Mucosa of stomach (tissue), 1 donor: ENCODE results near the gene QPRT.
A peak's percentile ranks its signal among the peaks of the same experiment; 100 is the strongest.
"Not testable (repeated sequence)": the region's sequence is repeated elsewhere in the genome, so short reads cannot be mapped to it uniquely, and the experiment has no call there.

ENCODE experiments used
- H3K27me3 ChIP-seq: one replicate; pipeline ENCODE4 v1.7.0; 2013; ENCODE audit warnings: mild to moderate bottlenecking, low read length; ENCODE audit not compliant: control insufficient read depth, insufficient read depth
- H3K36me3 ChIP-seq: one replicate; pipeline ENCODE4 v1.7.0; 2013; ENCODE audit warnings: low read length; ENCODE audit not compliant: control insufficient read depth, insufficient read depth
- H3K4me1 ChIP-seq: one replicate; pipeline ENCODE4 v1.7.0; 2013; ENCODE audit warnings: mild to moderate bottlenecking, low read length; ENCODE audit not compliant: control insufficient read depth, insufficient read depth
- H3K4me3 ChIP-seq: one replicate; pipeline ENCODE4 v1.7.0; 2013; ENCODE audit warnings: low read length
- H3K9ac ChIP-seq: one replicate; pipeline ENCODE4 v1.7.0; 2013; ENCODE audit warnings: mild to moderate bottlenecking, low read length, moderate library complexity
- H3K9me3 ChIP-seq: one replicate; pipeline ENCODE4 v1.7.0; 2013; ENCODE audit warnings: mild to moderate bottlenecking, low read length, moderate library complexity; ENCODE audit not compliant: control insufficient read depth
- donor health status: Pancreatic carcinoma.

QPRT gene

GRCh38 chr16:29736112-29736511, 57.1 kb downstream of the QPRT start:
- Histone ChIP-seq H3K27me3 (no peaks in the 10 kb centered on the region), H3K36me3 (no peaks in the 10 kb centered on the region), H3K4me1 (no peaks in the 10 kb centered on the region), H3K9ac (no peak overlapping the region), H3K9me3 (no peaks in the 10 kb centered on the region), H3K4me3 (no peak overlapping the region)

- Histone ChIP-seq H3K9me3 (no peaks in the 10 kb centered on the region), H3K9ac (no peak overlapping the region), H3K27me3 (no peaks in the 10 kb centered on the region), H3K4me3 (no peak overlapping the region), H3K36me3 (no peaks in the 10 kb centered on the region), H3K4me1 (no peaks in the 10 kb centered on the region)
Observed at GRCh38 chr16:29736764-29737163, 57.8 kb downstream of the QPRT start.

GRCh38 chr16:29737713-29738112, 58.7 kb downstream of the QPRT start:
- H3K27me3 ChIP-seq: no peaks in the 10 kb centered on the region
- H3K4me3 ChIP-seq: no peak overlapping the region
- no peaks in the 10 kb centered on the region for H3K4me1 ChIP-seq
- no peak overlapping the region for H3K9ac ChIP-seq
- no peaks in the 10 kb centered on the region for H3K9me3 ChIP-seq
- H3K36me3 ChIP-seq: no peaks in the 10 kb centered on the region

GRCh38 chr16:29738514-29738913, 59.5 kb downstream of the QPRT start:
- H3K36me3 ChIP-seq: no peaks in the 10 kb centered on the region
- no peak overlapping the region for H3K4me3 ChIP-seq
- H3K4me1 ChIP-seq: no peaks in the 10 kb centered on the region
- H3K9me3 ChIP-seq: no peaks in the 10 kb centered on the region
- no peaks in the 10 kb centered on the region for H3K27me3 ChIP-seq
- H3K9ac ChIP-seq: no peak overlapping the region

- not testable (repeated sequence) for H3K4me1 ChIP-seq, H3K27me3 ChIP-seq, H3K9me3 ChIP-seq, H3K4me3 ChIP-seq, H3K36me3 ChIP-seq, H3K9ac ChIP-seq
Observed at GRCh38 chr16:29739927-29740629, 61.1 kb downstream of the QPRT start.

- H3K27me3 ChIP-seq, H3K4me1 ChIP-seq, H3K36me3 ChIP-seq, H3K9me3 ChIP-seq, H3K4me3 ChIP-seq, H3K9ac ChIP-seq: not testable (repeated sequence)
Observed at GRCh38 chr16:29740630-29741015, 61.6 kb downstream of the QPRT start.

GRCh38 chr16:29742683-29743275, 63.8 kb downstream of the QPRT start:
- peaks cover 4% of the 10 kb centered on the region for H3K4me1 ChIP-seq
- H3K4me3 ChIP-seq: no peak overlapping the region
- no peaks in the 10 kb centered on the region for H3K9me3 ChIP-seq
- no peak overlapping the region for H3K9ac ChIP-seq
- no peaks in the 10 kb centered on the region for H3K27me3 ChIP-seq
- H3K36me3 ChIP-seq: no peaks in the 10 kb centered on the region

- Histone ChIP-seq H3K27me3 (no peaks in the 10 kb centered on the region), H3K4me3 (no peak overlapping the region), H3K36me3 (no peaks in the 10 kb centered on the region), H3K9ac (no peak overlapping the region), H3K9me3 (no peaks in the 10 kb centered on the region), H3K4me1 (peaks cover 8% of the 10 kb centered on the region)
Observed at GRCh38 chr16:29743475-29743826, 64.5 kb downstream of the QPRT start.

- no peak overlapping the region for H3K4me3 ChIP-seq
- no peak overlapping the region for H3K9ac ChIP-seq
- no peaks in the 10 kb centered on the region for H3K9me3 ChIP-seq
- H3K27me3 ChIP-seq: no peaks in the 10 kb centered on the region
- H3K36me3 ChIP-seq: no peaks in the 10 kb centered on the region
- H3K4me1 ChIP-seq: peaks cover 8% of the 10 kb centered on the region
Observed at GRCh38 chr16:29743827-29744531, 65.0 kb downstream of the QPRT start.

- Histone ChIP-seq H3K4me1 (peaks cover 8% of the 10 kb centered on the region), H3K4me3 (no peak overlapping the region), H3K27me3 (no peaks in the 10 kb centered on the region), H3K36me3 (no peaks in the 10 kb centered on the region), H3K9ac (no peak overlapping the region), H3K9me3 (no peaks in the 10 kb centered on the region)
Observed at GRCh38 chr16:29744541-29745101, 65.6 kb downstream of the QPRT start.

- no peaks in the 10 kb centered on the region for H3K9me3 ChIP-seq
- no peak overlapping the region for H3K4me3 ChIP-seq
- peaks cover 8% of the 10 kb centered on the region for H3K4me1 ChIP-seq
- H3K9ac ChIP-seq: peak overlapping the region; percentile 28
- H3K36me3 ChIP-seq: no peaks in the 10 kb centered on the region
- no peaks in the 10 kb centered on the region for H3K27me3 ChIP-seq
Observed at GRCh38 chr16:29745121-29745852, 66.3 kb downstream of the QPRT start.
